A673 (cell line): ENCODE measurements around the gene TREML4.

Source experiments
- EZH2 ChIP-seq: fragments of 200-600 bp; sonication (generic); IDR thresholded peaks from 2 replicates; pipeline ENCODE4 v1.6.1; 2017; ENCODE audit warnings: borderline replicate concordance, low read depth, mild to moderate bottlenecking, mixed read lengths, antibody characterized with exemption, low read length; ENCODE audit not compliant: poor library complexity, severe bottlenecking
- TF ChIP-seq, protein P1 (sequence below): fragments of 300-800, 200-600 bp; sonication (generic); conservative IDR thresholded peaks from 2 replicates; pipeline ENCODE4 v1.5.1; 2017; ENCODE audit warnings: low read depth, mild to moderate bottlenecking, antibody characterized with exemption, low read length, moderate library complexity, mixed read lengths

- TF ChIP-seq, protein P1, sequence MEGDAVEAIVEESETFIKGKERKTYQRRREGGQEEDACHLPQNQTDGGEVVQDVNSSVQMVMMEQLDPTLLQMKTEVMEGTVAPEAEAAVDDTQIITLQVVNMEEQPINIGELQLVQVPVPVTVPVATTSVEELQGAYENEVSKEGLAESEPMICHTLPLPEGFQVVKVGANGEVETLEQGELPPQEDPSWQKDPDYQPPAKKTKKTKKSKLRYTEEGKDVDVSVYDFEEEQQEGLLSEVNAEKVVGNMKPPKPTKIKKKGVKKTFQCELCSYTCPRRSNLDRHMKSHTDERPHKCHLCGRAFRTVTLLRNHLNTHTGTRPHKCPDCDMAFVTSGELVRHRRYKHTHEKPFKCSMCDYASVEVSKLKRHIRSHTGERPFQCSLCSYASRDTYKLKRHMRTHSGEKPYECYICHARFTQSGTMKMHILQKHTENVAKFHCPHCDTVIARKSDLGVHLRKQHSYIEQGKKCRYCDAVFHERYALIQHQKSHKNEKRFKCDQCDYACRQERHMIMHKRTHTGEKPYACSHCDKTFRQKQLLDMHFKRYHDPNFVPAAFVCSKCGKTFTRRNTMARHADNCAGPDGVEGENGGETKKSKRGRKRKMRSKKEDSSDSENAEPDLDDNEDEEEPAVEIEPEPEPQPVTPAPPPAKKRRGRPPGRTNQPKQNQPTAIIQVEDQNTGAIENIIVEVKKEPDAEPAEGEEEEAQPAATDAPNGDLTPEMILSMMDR, result no peak
- no peak for TF ChIP-seq EZH2
Observed at GRCh38 chr6:41272591-41273240, 44.6 kb downstream of the TREML4 start.
